Measurements from ENCODE around the gene CACNB4.

CACNB4 gene

DNA sequence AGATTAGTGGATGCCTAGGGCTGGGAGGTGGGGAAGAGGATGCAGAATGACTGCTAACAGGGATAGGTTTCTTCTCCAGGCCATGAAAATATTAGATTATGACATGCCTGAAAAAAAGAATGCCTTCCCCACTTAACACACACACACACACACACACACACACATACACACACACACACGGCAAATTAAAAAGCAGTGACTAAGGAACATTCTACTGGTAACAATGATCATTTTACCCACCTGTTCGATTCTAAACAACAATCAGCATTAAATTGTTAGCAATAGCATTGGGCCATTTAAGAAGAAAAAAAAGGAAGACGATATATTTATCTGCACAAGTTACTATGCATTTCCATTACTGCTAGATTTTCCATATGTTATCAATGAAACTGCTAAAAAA is 10.8 kb downstream of the CACNB4 start:
- no peak for DNase-seq (ENCODE audit: low spot score)

DNA sequence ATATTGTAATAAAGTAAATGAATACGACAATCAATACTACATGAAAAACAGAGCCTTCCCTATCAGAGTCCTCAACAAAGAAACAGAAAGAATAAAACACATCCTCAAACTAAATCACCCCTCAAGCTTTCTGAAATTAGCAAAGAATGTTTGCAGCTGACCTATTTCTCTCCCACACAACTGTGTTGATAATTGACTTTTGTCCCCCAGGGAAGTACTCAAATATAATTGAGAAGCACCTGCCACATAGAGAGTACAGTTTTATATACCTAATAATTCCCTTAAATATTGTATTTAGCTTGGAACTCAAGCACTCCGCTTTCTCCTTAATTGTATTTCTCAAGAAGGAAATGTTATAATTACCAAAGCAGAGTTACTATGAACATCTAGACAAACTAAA is 12.6 kb downstream of the CACNB4 start:
- DNase-seq (ENCODE audit: low spot score), result no peak

DNA sequence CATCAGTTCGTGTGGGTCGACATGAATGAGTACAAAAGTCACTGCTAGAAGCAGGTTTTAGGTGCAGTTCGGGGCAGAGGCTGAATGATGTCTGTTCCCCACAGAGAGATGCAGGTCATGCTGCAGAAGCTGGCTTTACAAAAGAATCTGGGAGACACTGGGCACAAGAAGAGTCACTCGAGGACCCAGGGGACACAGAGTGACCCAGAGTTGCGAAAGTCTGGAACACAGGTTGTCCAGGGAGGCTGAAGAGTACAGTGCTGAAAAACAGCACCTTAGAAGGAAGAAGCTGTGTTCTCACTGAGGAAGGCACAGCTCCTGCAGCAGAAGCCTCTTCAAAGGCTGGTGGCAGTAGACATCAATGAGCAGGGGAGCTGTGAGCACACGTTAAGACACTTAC is 14.8 kb downstream of the CACNB4 start:
- DNase-seq (ENCODE audit: low spot score), result no peak

DNA sequence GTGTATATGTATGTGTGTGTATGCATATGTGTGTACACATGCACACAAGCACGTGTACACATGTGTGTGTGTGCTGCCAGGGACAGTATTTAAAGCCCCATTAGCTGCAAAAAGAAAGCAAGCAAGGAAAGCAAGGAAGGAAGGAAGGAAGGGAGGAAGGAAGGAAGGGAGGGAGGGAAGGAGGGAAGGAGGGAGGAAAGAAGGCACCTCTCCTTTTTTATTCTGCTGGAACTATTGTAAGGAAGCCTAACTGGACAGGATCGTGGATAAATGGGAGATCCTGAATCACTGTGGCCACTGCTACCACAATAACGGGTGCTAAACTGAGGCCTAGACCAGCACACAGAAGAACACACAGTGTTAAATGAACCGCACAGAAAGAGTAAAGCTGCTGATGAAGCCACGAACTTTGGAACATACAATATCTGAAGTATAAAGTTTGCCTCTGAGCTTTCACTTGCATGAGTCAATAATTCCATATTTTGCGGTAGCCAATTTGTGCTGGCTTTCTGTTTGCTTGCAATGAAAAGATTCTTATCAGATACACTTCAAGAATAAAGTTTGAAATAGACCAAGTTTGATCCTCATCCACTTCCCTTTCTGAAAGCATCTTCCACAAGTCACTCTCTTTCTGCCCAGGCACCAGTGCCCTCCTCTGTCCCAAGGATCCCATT is 15.5 kb downstream of the CACNB4 start:
- DNase-seq (ENCODE audit: low spot score), result no peak

DNA sequence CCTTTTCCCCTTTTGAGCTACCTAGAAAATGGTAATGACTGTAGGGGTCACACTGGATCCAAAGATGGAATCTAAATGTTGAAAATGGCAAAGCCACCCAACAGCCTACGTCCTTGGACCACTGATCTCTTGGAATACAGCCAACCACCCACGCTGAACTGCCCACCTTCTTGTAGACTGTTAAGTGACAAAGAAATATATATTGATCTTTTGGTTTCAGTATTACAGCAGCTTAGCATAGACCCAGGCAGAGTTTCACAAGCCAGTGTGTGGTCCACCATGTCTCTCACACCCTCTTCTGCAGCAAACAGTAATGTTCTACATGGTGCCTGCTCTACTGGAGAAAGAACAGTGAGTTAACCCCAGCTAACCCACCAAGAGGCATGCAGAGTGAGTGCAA is 20.2 kb downstream of the CACNB4 start:
- no peak for DNase-seq (ENCODE audit: low spot score)

DNA sequence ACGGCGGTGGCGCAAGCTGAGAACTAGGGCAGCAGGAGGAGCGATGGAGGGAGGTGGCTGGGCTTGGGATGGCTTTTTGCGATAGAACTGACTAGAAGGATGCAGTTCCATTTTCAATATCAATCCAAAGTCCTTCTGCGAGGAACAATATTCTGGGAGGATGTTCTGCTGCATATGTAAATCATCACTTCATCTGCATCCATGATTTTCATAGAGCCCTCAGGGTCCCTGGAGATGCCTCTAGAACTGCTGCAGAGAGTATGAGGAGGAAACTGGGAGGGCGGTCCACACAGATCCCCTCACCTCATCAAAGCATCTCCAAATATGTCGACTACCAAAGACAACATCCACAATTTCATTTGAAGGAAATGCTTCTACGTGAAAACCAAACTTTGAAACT is 20.8 kb downstream of the CACNB4 start:
- DNase-seq (ENCODE audit: low spot score), result no peak

DNA sequence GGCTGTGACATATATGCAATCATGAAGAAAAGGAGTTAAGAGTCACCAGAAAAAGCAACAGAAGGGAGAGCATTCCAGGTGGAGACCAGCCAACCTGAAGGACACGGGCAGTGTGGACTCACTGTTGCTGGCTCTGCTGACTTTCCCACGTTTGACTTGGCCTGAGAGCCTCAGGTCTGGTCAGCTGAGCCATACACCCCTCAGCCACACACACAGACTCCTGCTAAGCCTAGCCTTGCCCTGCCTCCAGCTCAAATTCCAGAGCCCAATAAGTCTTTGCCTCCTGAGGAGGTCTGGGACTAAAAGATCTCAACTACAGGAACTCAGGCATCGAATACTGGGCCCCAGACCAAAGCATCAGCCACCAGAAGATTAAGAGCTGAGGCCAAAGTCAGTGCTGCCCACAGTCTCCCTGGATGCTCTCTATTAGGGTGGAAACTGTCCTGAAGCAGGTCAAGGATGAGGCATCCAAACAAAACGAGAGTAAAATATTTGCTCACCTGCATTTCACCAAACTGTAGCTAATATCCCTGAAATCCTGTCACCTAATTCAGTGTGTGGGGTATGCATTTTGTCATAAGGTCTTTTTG is 23.3 kb downstream of the CACNB4 start:
- DNase-seq (ENCODE audit: low spot score), result no peak

DNA sequence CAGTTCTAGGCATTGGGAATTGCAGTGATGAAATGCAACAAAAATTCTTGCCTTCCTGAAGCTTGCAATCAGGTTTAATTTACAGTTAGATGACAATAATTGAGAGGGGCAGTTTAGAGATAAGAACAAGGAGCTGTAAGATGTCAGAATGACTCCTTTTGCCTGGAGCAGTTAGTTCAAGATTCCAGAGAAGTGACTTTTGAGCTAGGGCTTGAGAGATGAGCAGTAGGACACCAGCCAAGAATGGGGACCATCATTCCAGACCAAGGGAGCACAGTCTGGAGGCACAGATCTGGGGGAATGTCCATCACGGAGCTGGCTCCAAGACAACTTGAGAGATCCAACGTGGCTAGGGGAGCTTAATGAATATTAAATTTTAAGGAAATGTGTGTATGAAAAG is 26.8 kb downstream of the CACNB4 start:
- no peak for DNase-seq (ENCODE audit: low spot score)

DNA sequence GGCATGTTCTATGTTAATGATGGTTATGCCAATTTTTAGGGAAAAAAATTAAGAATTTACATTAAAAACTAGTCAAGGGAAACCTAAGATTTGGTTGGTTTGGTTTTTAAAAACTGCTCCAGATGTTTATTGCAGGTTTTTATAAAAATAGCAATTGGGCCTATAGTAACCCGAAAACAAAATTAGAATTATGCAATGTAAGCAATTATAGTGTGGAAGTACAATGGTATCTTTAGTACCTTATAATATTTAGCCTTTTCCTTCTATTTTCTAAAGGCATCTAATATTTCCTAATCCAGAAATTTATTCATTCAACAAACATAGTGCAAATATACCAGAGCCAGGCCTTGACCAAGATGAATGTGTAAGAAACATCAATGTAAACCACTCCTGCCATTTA is 27.3 kb downstream of the CACNB4 start:
- DNase-seq (ENCODE audit: low spot score), result no peak

DNA sequence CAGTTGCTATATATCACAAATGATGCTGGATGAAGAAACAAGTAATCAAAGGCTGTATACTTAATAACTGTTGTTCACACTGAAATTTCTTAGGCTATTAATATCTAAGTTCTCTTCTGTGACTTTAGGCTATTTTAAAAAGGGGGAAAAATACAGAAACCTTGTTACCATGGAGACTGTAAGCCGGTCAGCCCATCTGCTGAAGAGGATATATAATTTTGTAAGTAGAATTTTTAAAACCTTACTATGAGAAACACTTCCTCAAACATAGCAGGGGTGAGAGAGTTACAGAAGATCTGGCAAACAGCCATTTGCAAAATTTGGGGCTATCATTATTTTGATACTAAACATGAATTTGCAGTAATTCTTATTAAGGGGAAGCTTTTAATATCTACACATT is 27.8 kb downstream of the CACNB4 start:
- DNase-seq (ENCODE audit: low spot score), result no peak

DNA sequence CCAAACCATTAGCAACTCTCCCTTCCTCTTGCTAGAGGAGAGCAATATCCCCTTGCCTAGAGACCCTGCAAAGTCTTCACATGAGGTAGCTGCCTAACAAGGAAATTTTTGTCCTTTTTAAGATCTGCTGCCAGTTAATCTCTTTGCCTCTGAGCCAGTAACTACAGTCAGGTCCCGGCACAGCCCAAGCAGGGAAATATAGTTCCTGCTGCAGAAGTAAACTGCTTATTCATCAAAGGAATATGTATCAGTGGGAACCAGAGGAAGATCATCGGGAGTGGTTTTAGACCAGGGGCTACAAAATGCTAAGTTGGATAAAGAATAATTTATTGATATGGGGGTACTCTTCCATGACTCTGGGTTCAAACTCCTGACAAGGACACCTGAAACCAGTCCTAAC is 30.6 kb downstream of the CACNB4 start:
- DNase-seq (ENCODE audit: low spot score), result no peak

DNA sequence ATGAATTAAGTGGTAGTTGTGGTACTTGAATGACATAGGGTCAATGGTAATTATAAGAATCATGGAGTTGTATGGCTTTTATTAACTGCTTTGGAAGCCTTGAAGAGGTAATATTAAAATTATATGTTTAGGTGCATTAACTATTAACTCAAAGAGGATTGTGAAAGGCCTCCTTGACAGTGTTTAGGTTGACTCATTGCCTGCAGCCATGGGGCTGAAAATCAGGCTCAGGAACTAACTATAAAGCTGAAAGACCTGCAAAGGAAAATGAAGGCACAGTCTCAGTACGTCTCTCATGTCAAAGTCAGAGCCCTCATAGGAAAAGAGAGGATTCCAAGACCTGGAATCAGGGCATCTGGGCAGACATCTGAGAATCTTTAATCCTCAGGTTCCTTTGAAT is 31.0 kb downstream of the CACNB4 start:
- no peak for DNase-seq (ENCODE audit: low spot score)

DNA sequence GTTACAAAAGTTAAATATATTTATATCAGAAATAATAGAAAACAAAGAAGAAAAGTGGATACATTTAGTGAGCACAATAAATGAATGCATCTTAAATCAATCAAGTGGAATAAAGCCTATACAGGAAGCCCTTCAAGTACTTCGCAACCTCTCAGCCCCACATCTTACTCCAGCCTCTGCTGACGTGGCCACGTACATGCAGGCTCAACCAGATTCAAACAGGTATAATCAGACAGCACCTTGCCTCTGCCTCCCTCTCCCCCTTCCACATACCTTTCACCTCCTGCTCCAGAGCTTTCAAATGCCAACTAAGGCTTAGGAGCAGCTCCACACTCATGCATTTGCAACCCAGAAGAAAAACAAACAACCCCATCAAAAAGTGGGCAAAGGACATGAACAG is 32.9 kb downstream of the CACNB4 start:
- no peak for DNase-seq (ENCODE audit: low spot score)

DNA sequence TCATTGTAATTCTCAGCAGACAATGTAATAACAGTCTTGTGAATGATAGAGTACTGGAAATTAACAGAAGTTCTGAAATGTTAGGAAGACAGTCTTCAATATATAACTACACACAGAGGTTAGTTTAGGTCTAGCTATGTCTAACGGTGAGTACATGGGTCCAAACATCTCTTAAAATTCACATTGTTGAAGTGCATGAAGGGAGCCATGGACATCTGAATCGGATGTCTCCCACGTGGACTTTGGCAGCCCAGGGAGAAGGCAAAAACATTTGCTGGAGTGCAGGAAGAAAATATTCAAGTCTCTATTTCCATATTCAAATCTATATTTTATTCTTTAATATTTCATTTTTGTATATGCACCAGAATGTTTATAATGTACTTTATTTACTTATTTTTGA is 34.8 kb downstream of the CACNB4 start:
- DNase-seq (ENCODE audit: low spot score), result no peak

DNA sequence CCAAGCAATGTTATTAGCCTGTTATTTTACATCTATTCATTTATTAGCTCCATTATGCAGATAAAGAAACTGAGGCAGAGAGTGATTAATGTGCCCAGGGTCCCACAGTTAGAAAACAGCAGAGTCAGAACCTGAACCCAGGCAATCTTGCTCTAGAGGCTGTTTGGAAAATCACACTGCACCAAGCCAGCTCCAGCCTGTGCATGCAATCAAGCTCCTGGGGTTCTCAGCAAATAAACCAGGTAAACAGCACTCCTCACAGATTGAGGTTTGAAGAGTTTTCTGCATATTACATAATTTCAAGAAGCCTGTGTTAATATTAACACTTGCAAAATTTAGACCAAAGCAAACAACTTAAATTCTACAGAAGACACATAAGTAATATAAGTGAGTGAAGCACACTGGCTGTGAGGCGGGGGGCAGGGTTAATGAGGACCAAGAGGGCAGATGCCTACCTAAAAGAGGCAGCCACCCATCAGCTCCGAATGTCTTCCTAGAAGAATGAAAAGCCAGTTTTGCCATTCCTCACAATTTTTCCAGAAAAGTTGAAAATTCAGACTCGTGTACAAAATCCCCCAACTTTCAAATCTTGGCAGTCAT is 35.4 kb downstream of the CACNB4 start:
- DNase-seq (ENCODE audit: low spot score), result no peak

DNA sequence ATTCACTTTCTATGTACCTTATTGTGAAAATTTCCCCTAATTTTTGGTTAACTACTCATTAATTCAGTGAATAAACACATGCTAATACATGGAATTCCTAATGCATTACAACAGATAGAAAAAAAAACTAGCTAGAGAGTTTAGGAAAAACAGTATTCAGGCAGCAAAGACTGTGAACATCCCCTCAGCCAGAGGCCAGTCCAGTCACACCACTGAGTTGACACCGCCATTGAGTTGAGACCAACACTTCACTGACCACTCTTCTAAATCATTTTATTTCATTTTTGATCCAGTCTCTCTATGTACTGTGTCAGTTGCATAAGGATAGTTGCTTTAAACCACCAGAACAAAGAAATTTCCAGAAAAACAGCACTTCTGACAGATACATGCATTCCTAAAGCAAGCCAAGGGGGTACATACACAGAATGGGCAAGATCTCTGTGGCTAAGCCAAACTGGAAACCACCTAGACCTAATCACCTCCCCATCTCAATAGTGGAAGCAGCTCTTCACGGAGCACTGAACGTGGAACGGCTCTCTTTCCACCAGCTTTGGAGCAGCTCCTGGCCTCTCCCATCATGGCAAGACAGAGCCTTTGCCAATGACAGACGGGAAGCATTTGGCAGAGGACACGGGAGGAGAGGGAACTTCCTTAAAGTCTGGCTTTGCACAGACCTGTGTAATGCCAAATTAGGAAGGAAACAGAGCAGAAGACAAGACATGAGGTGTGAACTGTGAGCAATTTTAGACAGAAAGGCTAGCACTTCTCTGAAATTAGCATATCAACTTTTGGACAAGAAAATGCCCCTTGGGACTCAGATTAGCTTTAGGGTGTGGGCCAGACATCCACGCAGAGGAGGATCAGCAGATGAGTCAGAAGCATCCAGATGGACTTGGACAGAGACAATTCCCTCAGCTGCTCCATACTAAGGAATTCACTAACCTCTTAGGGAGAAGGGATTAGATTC is 36.4 kb downstream of the CACNB4 start:
- DNase-seq (ENCODE audit: low spot score), result no peak

DNA sequence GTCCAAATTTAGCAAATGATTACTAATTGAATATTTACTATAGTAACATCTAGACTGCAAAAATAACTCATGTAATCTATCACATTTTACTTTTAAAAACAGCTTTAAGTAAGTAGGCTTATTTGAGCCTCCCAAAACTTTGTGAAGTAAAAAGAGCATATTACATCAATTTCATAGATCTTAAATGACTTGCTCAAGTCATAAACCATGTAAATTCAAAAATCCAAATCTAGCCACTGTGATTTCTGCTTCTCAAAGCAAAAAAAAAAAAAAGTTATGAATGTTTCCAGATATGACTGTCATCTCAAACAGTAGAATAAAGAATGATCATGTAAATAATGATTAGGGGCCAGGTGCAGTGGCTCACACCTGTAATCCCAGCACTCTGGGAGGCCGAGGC is 37.5 kb downstream of the CACNB4 start:
- DNase-seq (ENCODE audit: low spot score), result no peak

DNA sequence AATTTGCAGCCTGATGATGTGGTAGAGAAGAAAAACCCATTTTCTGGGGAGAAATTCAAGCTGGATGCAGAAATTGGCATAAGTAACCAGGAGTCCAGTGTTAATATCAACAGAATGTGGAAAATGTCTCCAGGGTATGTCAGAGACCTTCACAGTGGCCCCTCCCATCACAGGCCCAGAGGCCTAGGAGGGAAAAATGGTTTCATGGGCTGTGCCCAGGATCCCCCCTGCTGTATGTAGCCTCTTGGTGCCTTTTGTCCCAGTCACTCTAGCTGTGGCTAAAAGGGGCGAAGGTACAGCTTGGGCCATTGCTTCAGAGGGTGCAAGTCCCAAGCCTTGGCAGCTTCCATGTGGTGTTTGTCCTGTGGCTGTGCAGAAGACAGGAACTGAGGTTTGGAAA is 40.2 kb downstream of the CACNB4 start:
- DNase-seq (ENCODE audit: low spot score), result no peak

DNA sequence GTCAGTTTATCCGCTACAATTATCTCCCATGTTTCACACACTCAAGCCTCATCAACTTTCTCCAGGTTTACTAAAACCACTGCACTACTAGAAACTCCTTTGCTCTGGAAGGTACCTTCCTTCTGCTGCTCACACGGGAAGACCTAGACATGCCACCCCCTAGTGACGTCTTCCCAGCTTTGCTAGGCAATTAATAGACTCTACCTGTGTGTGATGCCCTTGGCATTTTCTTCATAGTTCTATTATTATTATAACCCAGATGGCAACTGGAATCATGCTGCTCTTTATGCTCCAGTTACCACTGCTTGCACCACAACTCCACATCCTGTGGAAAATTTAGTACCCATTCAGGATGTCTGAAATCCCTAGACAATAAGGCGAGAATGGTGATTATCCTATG is 42.4 kb downstream of the CACNB4 start:
- DNase-seq (ENCODE audit: low spot score), result no peak

DNA sequence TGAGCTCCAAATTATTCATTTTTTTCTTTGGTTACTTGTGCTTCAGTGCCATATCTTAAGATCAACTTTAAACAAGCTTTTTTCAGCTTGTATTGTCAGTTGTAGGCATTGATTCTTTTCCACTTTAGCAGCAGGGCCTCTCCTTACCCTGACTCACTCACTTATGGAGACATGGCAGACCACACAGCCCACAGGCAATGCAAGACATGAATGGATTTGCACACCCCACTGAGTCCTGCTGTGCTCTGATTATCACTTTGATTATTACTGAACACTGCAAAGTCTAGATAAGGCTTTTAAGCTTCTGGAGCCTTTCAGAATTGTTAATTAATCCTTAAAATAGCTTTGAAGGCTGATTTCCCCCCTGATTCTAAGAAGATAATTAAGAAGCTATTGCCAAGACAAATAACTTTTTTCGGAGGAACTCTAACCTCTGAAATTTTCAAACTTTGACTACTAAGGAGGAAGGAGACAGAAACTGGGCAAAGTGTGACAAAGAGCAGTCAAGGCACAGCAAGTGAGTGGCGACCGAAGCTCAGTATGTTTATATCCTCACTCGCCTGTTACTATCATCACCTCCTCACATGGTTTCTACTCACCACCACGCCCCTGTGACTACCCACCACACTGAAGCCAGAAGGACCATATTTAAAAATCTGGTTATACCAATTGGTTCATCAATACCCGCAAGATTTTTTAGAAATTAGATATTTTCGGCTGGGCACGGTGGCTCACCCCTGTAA is 43.3 kb downstream of the CACNB4 start:
- no peak for DNase-seq (ENCODE audit: low spot score)

DNA sequence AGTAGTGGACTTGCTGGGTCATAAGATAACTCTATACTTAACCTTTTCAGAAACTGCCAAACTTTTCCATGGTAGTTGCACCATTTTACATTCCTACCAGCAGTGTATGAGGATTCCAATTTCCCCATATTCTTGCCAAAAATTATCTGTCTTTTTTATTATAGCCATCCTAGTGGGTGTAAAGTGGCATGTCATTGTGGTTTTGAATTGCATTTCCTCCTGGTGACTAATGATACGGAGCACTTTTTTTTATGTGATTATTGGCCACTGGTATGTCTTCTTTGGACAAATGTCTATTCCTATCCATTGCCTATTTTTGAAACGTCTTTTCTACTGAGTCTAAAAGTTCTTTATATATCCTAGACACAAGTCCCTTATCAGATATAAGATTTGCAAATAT is 44.3 kb downstream of the CACNB4 start:
- DNase-seq (ENCODE audit: low spot score), result no peak

DNA sequence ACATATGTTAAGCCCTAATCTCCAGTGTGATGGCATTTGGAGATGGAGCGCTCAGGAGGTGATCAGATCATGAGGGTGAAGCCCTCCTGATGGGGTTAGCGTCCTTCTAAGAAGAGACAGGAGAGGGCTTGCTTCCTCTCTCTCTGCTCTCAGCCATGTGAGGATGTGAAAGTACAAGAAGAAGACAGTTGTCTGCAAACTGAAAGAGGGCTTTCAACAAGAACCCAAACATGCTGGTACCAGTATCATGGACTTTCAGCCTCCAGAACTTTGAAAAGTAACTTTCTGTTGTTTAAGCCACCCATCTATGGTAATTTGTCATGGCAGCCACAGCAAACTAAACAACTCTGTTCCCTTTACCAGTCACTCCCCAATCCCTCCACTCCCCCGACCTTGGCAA is 47.4 kb downstream of the CACNB4 start:
- DNase-seq (ENCODE audit: low spot score), result no peak

Measured in CD4-positive, alpha-beta T cell treated with Interleukin-6 at 100 ng/mL for 8 hours (primary cell).